ENCODE measurements around the gene PPP2R1B.
"Not testable (repeated sequence)": the region's sequence is repeated elsewhere in the genome, so short reads cannot be mapped to it uniquely, and the experiment has no call there.

Gene PPP2R1B

GRCh38 chr11:111784311-111784710 lies 18.1 kb upstream of the PPP2R1B start:
- DNase-seq (ENCODE audit: low read depth, low spot score) = not testable (repeated sequence)

GRCh38 chr11:111782109-111782741 lies 16.0 kb upstream of the PPP2R1B start:
- no peak for DNase-seq (ENCODE audit: low read depth, low spot score)

GRCh38 chr11:111779118-111779517 lies 12.9 kb upstream of the PPP2R1B start:
- no peak for DNase-seq (ENCODE audit: low read depth, low spot score)

- no peak for DNase-seq (ENCODE audit: low read depth, low spot score)
These were observed 11.9 kb upstream of the PPP2R1B start for GRCh38 chr11:111778047-111778558.

GRCh38 chr11:111777094-111778046 lies 11.2 kb upstream of the PPP2R1B start:
- DNase-seq (ENCODE audit: low read depth, low spot score) = no peak

GRCh38 chr11:111776398-111777093 lies 10.4 kb upstream of the PPP2R1B start:
- DNase-seq (ENCODE audit: low read depth, low spot score) = no peak

- no peak for DNase-seq (ENCODE audit: low read depth, low spot score)
These were observed 8.9 kb upstream of the PPP2R1B start for GRCh38 chr11:111774955-111775710.

- no peak for DNase-seq (ENCODE audit: low read depth, low spot score)
These were observed 6.3 kb upstream of the PPP2R1B start for GRCh38 chr11:111772535-111772934.

GRCh38 chr11:111771205-111771604 lies 5.0 kb upstream of the PPP2R1B start:
- not testable (repeated sequence) for DNase-seq (ENCODE audit: low read depth, low spot score)

- no peak for DNase-seq (ENCODE audit: low read depth, low spot score)
These were observed 4.5 kb upstream of the PPP2R1B start for GRCh38 chr11:111770581-111771134.

GRCh38 chr11:111766834-111767142 lies 599 bp upstream of the PPP2R1B start:
- DNase-seq (ENCODE audit: low read depth, low spot score) = no peak

GRCh38 chr11:111765320-111765983 lies 737 bp downstream of the PPP2R1B start:
- no peak for DNase-seq (ENCODE audit: low read depth, low spot score)

- DNase-seq (ENCODE audit: low read depth, low spot score) = no peak
These were observed 1.6 kb downstream of the PPP2R1B start for GRCh38 chr11:111764621-111765020.

- no peak for DNase-seq (ENCODE audit: low read depth, low spot score)
These were observed 3.1 kb downstream of the PPP2R1B start for GRCh38 chr11:111762981-111763643.

GRCh38 chr11:111762526-111762925 lies 3.7 kb downstream of the PPP2R1B start:
- no peak for DNase-seq (ENCODE audit: low read depth, low spot score)

GRCh38 chr11:111761036-111761435 lies 5.2 kb downstream of the PPP2R1B start:
- DNase-seq (ENCODE audit: low read depth, low spot score) = no peak

- DNase-seq (ENCODE audit: low read depth, low spot score) = no peak
These were observed 6.3 kb downstream of the PPP2R1B start for GRCh38 chr11:111759778-111760407.

GRCh38 chr11:111759376-111759775 lies 6.8 kb downstream of the PPP2R1B start:
- no peak for DNase-seq (ENCODE audit: low read depth, low spot score)

- DNase-seq (ENCODE audit: low read depth, low spot score) = no peak
These were observed 10.1 kb downstream of the PPP2R1B start for GRCh38 chr11:111756097-111756496.

GRCh38 chr11:111749646-111750045 lies 16.5 kb downstream of the PPP2R1B start:
- no peak for DNase-seq (ENCODE audit: low read depth, low spot score)
